DMS53 (cell line): ENCODE results near the gene ZNF486.
"Not testable (repeated sequence)": the region's sequence is repeated elsewhere in the genome, so short reads cannot be mapped to it uniquely, and the experiment has no call there.

ENCODE experiments used
- DNase-seq: peaks from one replicate; lab custom pipeline; 2025; lab: John Stamatoyannopoulos, UW

Gene ZNF486

DNA sequence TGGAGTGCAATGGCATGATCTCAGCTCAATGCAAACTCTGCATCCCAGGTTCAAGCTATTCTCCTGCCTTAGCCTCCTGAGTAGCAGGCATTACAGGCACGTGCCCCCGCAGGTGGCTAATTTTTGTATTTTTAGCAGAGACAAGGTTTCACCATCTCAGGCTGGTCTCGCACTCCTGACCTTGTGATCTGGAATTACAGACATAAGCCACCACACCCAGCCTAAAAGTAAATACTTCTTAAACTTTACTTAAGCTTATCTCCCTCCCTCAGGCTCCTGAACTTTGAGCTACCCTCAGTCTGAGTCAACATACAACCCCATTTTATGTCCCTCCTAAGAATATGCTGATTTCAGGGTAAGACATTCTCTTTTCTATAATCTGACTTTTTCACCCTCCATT is 66.1 kb downstream of the ZNF486 start:
- no peak for DNase-seq

DNA sequence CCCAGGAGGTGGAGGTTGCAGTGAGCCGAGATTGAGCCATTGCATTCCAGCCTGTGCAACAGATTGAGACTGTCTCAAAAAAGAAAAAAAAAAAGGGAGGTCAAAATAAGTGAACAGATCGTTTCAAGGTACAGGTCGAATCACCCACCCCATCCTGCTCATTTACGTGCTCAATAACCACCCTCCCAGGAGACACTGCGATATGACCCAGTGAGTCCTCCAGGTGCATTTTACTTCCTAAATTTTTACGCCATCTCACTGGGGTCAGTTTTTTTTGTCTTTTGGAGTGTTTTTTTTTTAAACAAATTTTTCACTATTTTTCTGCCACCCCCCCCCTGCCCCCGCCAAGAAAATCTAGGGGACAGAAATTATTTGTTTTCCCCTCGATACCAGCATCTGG is 68.1 kb downstream of the ZNF486 start:
- no peak for DNase-seq

DNA sequence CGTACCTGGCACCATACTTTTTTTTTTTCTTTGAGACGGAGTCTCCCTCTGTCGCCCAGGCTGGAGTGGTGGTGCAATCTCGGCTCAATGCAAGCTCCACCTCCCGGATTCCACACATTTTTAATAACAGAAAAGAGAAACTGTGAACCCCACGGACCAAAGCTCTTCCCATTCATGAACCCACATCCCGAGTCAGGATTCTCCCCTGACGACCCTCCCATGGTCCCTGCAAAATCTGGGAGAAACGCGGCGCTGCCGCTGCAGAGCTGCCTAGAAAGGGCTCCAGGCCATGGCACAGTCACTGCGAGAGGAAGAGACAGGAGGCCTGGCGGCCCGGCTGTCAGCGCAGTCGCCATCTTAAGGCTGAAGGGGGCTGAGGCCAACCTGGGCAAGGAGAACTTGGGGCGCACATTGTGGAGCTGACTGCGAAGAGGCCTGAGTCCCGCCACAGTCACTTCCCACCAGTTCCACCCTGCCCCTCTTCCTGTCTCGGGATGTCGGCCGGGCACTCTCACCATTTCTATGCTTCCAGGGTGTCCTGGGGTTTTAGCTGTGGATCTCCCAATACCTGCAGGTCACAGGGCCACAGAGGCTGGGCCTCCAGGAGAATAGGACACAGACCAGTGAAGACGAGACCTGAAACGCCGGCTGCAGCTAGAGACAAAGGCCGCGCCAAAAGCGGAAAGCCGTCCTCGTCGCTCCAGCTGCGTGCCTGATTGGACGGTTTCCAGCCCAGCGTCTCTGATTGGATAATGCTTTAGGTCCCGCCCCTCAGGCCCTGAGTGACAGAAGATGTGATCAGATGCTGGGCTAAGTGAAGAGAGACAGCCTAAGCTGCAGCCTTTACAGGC is 71.0 kb downstream of the ZNF486 start:
- DNase-seq = peak; percentile 96

DNA sequence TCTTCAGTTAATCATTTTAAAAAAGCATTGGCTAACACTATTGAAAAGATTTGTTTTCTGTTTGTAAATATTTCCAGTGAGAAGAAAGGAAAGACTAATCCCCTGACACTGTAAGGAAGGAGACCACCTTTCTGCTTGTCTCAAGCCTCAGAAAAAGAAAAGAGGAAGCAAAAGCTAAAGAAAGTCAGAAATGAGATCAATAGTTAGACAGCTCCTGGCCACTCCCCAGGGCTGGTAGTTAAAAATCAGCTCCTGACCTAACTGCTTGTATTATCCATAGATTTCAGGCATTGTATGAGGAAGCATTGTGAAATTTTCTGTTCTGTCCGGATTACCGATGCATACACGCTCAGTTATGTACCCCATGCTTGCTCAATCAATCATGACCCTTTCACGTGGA is 76.6 kb downstream of the ZNF486 start:
- DNase-seq = no peak

DNA sequence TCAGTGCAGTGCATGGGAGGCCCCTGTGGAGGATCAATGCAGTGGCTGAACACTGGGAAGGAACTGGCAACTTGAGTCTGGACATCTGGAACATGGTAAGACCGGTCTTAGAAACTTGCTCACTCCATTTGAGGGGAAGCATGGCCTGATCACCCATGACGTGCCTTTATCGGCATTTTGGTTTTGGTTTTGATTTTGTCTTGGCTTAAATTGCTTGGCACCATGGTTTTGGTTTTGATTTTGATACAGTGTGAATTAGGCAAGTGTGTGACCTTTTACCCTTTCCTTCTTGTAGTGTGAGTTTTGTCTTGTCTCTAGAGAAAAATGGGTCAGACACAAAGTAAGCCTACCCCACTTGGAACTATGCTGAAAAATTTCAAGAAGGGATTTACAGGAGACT is 77.3 kb downstream of the ZNF486 start:
- DNase-seq = no peak

DNA sequence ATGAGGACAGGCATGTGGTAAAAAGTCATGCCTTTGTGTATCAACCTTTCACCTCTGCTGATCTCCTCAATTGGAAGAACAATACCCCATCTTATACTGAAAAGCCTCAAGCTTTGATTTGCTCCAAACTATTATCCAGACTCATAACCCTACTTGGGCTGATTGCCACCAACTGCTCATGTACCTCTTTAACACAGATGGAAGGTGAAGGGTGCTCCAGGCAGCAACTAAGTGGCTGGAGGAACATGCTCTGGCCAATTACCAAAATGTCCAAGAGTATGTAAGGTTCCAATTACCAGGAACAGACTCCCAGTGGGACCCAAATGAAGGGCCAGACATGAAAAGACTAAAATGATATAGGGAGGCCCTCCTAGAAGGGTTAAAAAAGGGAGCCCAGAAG is 78.3 kb downstream of the ZNF486 start:
- DNase-seq = no peak

DNA sequence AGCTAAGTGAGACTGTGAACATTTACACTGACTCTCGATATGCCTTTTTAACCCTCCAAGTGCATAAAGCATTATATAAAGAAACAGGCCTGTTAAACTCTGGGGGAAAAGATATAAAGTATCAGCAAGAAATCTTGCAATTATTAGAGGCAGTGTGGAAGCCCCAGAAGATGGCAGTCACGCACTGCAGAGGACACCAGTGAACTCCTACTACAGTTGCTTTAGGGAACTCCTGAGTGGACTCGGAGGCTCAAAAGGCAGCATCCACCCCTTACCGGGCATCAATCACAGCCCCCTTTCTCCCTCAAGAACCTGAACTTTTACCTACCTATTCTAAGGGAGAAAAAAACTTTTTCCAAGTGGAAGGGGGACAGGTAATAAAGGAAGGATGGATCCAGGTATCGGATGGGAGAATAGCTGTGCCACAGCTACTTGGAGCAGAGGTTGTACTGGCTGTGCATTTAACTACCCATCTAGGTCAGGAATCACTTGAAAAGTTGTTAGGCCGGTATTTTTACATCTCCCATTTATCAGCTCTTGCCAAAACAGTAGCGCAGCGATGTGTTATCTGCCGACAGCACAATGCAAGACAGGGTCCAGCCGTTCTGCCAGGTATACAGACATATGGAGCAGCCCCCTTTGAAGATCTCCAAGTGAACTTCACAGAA is 80.1 kb downstream of the ZNF486 start:
- peak; percentile 70 for DNase-seq

DNA sequence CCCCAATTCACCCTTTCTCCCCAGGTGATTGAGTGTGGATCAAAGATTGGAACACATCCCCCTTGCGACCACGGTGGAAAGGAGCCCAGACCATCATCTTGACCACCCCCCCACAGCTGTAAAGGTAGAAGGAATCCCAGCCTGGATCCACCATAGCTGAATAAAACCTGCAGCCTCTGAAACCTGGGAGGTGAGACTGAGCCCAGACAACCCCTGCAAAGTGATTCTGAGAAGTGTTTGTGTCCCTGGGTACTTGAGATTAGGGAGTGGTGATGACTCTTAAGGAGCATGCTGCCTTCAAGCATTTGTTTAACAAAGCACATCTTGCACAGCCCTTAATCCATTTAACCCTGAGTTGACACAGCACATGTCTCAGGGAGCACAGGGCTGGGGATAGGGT is 81.2 kb downstream of the ZNF486 start:
- not testable (repeated sequence) for DNase-seq
